ENCODE measurements around the gene FKBP1B. TPM values are rescaled to one million over a fixed set of nuclear protein-coding genes. Genes with fewer than 3 reads are reported as not detected.

The FKBP1B gene
- total RNA-seq, 4 donors from 2014 or later = 6.7 to 16.3 (median 10.9) TPM

DNA sequence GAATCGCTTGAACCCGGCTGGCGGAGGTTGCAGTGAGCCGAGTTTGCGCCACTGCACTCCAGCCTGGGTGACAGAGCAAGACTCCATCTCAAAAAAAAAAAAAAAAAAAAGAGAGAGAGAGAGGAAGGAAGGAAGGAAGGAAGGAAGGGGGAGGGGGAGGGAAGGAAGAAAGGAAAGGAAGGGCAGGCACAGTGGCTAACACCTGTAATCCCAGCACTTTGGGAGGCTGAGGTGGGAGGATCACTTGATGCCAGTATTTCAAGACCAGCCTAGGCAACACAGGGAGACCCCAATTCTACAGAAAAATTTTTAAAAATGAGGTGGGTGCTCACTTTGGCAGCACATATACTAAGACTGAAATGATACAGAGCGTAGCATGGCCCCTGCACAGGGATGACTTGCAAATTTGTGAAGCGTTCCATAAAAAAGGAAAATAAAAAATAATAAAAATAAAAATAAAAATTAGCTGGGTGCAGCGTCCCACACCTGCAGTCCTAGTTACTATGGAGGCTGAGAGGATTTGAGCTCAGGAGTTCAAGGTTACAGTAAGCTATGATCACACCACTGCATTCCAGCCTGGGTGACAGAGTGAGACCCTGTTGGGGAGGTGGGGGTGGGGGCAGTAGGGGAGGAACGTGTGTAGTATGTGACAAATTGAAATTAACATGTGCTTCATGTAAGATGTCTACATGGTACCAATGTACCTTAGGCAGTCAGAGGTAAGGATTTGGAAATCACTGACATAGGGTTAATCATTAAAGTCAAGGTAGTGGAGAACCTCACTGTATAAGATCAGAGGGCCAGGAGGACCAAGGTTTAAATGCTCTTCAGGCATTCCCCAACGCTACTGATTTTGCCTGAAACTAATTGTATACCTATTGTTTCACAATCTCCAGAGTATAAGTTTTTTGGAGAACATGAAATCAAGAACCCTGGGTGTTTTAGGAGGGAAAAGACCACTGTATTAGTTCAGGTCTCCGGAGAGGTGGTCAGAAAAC, 3.7 kb upstream of the FKBP1B start:
- peaks cover 0 to 25% (median 8%) of the 10 kb centered on the region in 4 donors for H3K4me1 ChIP-seq
- no peak overlapping the region for H3K4me3 ChIP-seq
- DNase-seq = peak in 1 of 3 donors; percentile 17
- no peaks in the 10 kb centered on the region for H3K9me3 ChIP-seq
- no peaks in the 10 kb centered on the region for H3K27me3 ChIP-seq
- no peak overlapping the region for H3K27ac ChIP-seq
- no peaks in the 10 kb centered on the region for H3K36me3 ChIP-seq
- TF ChIP-seq, protein P1, sequence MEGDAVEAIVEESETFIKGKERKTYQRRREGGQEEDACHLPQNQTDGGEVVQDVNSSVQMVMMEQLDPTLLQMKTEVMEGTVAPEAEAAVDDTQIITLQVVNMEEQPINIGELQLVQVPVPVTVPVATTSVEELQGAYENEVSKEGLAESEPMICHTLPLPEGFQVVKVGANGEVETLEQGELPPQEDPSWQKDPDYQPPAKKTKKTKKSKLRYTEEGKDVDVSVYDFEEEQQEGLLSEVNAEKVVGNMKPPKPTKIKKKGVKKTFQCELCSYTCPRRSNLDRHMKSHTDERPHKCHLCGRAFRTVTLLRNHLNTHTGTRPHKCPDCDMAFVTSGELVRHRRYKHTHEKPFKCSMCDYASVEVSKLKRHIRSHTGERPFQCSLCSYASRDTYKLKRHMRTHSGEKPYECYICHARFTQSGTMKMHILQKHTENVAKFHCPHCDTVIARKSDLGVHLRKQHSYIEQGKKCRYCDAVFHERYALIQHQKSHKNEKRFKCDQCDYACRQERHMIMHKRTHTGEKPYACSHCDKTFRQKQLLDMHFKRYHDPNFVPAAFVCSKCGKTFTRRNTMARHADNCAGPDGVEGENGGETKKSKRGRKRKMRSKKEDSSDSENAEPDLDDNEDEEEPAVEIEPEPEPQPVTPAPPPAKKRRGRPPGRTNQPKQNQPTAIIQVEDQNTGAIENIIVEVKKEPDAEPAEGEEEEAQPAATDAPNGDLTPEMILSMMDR (IDR thresholded peaks at IDR 0.05) = no peak
- TF ChIP-seq POLR2A (IDR thresholded peaks at IDR 0.05) = no peak

DNA sequence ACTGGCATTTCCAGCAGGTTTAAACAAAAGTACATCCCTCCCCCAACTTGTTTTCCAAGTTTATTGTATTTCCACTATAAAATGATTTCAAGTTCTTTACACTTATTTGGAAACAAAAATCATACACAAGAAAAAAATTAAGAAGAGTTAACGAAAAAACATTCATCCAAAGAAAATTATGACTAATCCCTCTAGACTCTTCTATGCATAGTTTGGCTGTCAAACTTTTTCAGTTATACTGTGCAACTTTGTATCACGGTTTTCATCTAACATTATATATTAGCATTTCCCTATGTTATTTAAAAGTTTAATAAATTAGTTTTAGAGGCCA, 3.0 kb upstream of the FKBP1B start:
- Histone ChIP-seq H3K36me3 (no peaks in the 10 kb centered on the region), H3K4me3 (peak overlapping the region; percentile 62 to 87 (median 66)), H3K4me1 (peaks cover 0 to 25% (median 8%) of the 10 kb centered on the region in 4 donors), H3K27me3 (no peaks in the 10 kb centered on the region), H3K27ac (no peak overlapping the region), H3K9me3 (no peaks in the 10 kb centered on the region)
- TF ChIP-seq, protein P1 (IDR thresholded peaks at IDR 0.05) = no peak
- TF ChIP-seq POLR2A (IDR thresholded peaks at IDR 0.05) = no peak
- DNase-seq = no peak

DNA sequence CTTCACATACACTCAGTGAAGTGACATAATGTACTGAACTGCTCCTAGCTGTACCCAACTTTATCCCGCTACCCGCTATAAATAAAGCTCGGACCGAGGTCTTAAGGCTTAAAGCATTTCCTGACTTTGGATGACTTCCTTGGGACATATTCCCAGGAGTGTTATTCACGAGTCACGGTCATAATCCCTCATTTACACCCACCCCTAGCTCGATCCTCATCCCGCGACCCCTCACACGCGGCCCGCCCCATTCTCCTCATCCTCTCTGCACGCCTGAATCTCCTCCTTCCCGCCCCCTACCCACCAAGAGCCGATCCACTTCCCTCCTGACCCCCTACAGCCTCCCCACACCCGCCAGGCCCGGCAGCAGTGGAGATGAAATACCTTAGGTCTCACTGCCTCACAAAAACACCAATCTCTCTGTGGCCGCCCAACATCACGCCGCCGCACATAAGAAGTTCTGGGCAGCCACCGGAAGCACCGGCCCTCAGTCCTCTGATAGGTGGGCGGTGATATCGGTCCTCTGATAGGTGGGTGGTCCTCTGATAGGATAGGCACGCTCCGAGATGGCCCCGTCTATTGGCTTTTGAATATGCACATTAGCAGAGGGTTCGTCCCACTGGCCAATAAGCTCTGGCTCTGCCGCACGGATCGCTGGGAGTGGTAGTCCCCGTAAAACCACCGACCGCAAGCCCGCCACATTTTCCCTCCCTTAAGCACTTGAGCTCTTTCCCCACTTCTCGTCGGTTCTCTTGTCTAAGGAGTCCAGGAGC, 2.4 kb upstream of the FKBP1B start, which contains the start of gene WDCP:
TSS of gene WDCP (minus strand) at position 462 of the 773 bp plus-strand sequence. CDS start 7,897 bp downstream, outside the sequence.
- Histone ChIP-seq H3K4me1 (peaks cover 0 to 25% (median 8%) of the 10 kb centered on the region in 4 donors), H3K4me3 (peak within 1 kb of the TSS; percentile 62 to 87 (median 66)), H3K27ac (peak within 1 kb of the TSS; percentile 54 to 75 (median 68)), H3K27me3 (no peaks in the 10 kb centered on the region), H3K9me3 (no peaks in the 10 kb centered on the region), H3K36me3 (no peaks in the 10 kb centered on the region)
- DNase-seq = peak; percentile 91 to 99 (median 97)
- TF ChIP-seq, protein P1 (IDR thresholded peaks at IDR 0.05) = no peak
- peak; percentile 25 to 77 for TF ChIP-seq POLR2A (IDR thresholded peaks at IDR 0.05)

DNA sequence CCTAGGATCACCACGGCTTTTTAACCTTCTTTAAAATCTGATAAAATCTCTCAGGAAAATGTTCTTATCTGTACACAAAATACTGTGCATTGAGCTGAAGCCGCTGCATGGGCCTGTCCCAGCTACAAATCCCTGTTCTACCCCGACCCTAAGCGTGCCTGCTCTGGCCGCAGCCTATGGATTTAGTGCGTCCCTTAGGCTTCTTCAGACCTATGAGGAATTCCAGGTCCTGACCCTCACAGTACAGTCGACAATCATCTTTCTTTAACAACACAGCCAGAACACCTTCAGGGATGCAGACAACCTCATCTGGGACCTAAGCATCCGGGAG, 1.9 kb upstream of the FKBP1B start:
- peaks cover 0 to 25% (median 8%) of the 10 kb centered on the region in 4 donors for H3K4me1 ChIP-seq
- H3K4me3 ChIP-seq = peak overlapping the region in 3 of 4 donors; percentile 62 to 87 (median 64)
- H3K27me3 ChIP-seq = no peaks in the 10 kb centered on the region
- H3K9me3 ChIP-seq = no peaks in the 10 kb centered on the region
- DNase-seq = no peak
- H3K27ac ChIP-seq = no peak overlapping the region
- TF ChIP-seq, protein P1 (IDR thresholded peaks at IDR 0.05) = no peak
- TF ChIP-seq POLR2A (IDR thresholded peaks at IDR 0.05) = no peak
- no peaks in the 10 kb centered on the region for H3K36me3 ChIP-seq

DNA sequence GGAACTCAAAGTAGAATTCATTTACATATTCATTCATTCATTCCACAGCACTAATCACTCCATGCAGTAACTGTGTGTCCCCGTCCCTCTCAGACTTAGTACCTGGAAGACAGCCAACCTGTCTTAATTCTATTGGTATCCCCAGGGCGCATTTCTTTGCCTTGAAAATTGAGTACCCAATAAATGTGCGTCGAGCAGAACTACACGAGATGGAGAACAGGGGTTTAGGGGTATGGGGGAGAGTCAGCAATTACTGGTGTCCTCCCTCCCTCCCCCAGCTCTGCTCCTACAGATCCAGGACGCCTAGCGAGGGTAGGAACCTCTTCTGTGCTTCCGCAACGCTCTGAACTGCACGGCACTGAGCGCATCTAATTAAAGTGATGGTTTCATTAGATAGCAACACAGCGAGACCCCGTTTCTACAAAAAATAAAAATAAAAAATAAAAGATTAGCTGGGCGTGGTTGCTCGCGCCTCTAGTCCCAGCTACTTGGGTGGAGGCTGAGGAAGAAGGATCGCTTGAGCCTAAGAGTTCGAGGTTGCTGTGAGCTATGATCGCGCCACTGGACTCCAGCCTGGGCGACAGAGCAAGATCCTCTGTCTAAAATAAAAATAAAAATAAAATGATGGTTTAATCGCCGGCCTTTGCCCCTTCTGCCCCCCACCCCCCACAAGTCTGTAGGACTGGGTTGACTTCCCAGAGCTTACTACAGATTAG, 614 bp upstream of the FKBP1B start:
- H3K9me3 ChIP-seq = no peaks in the 10 kb centered on the region
- no peaks in the 10 kb centered on the region for H3K27me3 ChIP-seq
- H3K4me1 ChIP-seq = peaks cover 0 to 25% (median 8%) of the 10 kb centered on the region in 4 donors
- no peaks in the 10 kb centered on the region for H3K36me3 ChIP-seq
- peak in 1 of 3 donors; percentile 40 for DNase-seq
- peak overlapping the region in 2 of 4 donors; percentile 22 to 70 for H3K27ac ChIP-seq
- H3K4me3 ChIP-seq = peak overlapping the region; percentile 63 to 79 (median 68)
- TF ChIP-seq POLR2A (IDR thresholded peaks at IDR 0.05) = no peak
- TF ChIP-seq, protein P1 (IDR thresholded peaks at IDR 0.05) = no peak
